Esophagus (tissue), 2 donors: ENCODE measurements around the gene ERC1. TPM values are rescaled to one million over a fixed set of nuclear protein-coding genes. Genes with fewer than 3 reads are reported as not detected.
"Not testable (repeated sequence)": the region's sequence is repeated elsewhere in the genome, so short reads cannot be mapped to it uniquely, and the experiment has no call there.

Experiments
- H3K27ac ChIP-seq, 2 donors: one replicate each; pipeline ENCODE4 v1.5.1; 2013; ENCODE audit warnings: low read depth in 2 of 2, mild to moderate bottlenecking in 2 of 2, inconsistent platforms in 1 of 2, low read length in 1 of 2, moderate library complexity in 1 of 2
- H3K27me3 ChIP-seq, 2 donors: one replicate each; pipeline ENCODE4 v1.6.1; 2013; ENCODE audit warnings: low read length in 2 of 2, control low read depth in 1 of 2, mild to moderate bottlenecking in 1 of 2; ENCODE audit not compliant: insufficient read depth in 2 of 2, control insufficient read depth in 1 of 2
- H3K36me3 ChIP-seq, 2 donors: one replicate each; pipeline ENCODE4 v1.6.1; 2013; ENCODE audit warnings: low read length in 1 of 2; ENCODE audit not compliant: control insufficient read depth in 2 of 2, insufficient read depth in 2 of 2
- H3K4me1 ChIP-seq, 2 donors: one replicate each; pipeline ENCODE4 v1.6.1; 2013; ENCODE audit warnings: low read length in 1 of 2; ENCODE audit not compliant: control insufficient read depth in 2 of 2, insufficient read depth in 2 of 2
- H3K4me3 ChIP-seq, 2 donors: one replicate each; pipeline ENCODE4 v1.5.1; 2013; ENCODE audit warnings: low read length in 2 of 2, mild to moderate bottlenecking in 2 of 2, low read depth in 1 of 2, moderate library complexity in 1 of 2
- H3K9me3 ChIP-seq, 2 donors: one replicate each; pipeline ENCODE4 v1.6.1; 2013; ENCODE audit warnings: mild to moderate bottlenecking in 2 of 2, low read depth in 1 of 2, low read length in 1 of 2, moderate library complexity in 1 of 2; ENCODE audit not compliant: control insufficient read depth in 2 of 2, insufficient read depth in 1 of 2
- WGBS, 2 donors: extraction: QIAGEN DNeasy Blood & Tissue Kit; methylation state at CpG; one replicate each; pipeline ENCODE4 v1.1.7; 2013; 5-methylcytosine and 5-hydroxymethylcytosine counted together
- polyA plus RNA-seq, 2 donors: library from polyadenylated mRNA; stranded (reverse); fragments of 200-250 nt; gene quantifications; one replicate each; pipeline ENCODE4 v1.2.3, GENCODE V29; 2013
- donor health status: healthy with polysubstance abuse.
- donor health status: Bipolar disorder and iron deficiency.

Gene ERC1
- polyA plus RNA-seq, 2 donors, result 6.4 to 8.7 TPM

- WGBS, 2 donors, result 46 to 49% methylated on average over 3 of the region's 3 CpGs
- no peaks in the 10 kb centered on the region for H3K9me3 ChIP-seq
- no peak overlapping the region for H3K27ac ChIP-seq
- H3K4me1 ChIP-seq, result no peaks in the 10 kb centered on the region
- no peaks in the 10 kb centered on the region for H3K27me3 ChIP-seq
- H3K36me3 ChIP-seq, result no peaks in the 10 kb centered on the region
- no peak overlapping the region for H3K4me3 ChIP-seq
Measured at GRCh38 chr12:1332327-1332726, 341.3 kb downstream of the ERC1 start.

- Histone ChIP-seq H3K27ac (no peak overlapping the region), H3K36me3 (peaks cover 0 to 7% of the 10 kb centered on the region in 2 donors), H3K27me3 (no peaks in the 10 kb centered on the region), H3K4me1 (peaks cover 0 to 3% of the 10 kb centered on the region in 2 donors), H3K4me3 (no peak overlapping the region), H3K9me3 (no peaks in the 10 kb centered on the region)
- 78 to 94% methylated on average over 10 of the region's 10 CpGs for WGBS, 2 donors
Measured at GRCh38 chr12:1338483-1339177, 347.6 kb downstream of the ERC1 start.

- not testable (repeated sequence) for H3K4me1 ChIP-seq, H3K27me3 ChIP-seq, H3K9me3 ChIP-seq, H3K36me3 ChIP-seq, H3K27ac ChIP-seq, H3K4me3 ChIP-seq
- 70 to 93% methylated on average over 7 to 8 of the region's 8 CpGs for WGBS, 2 donors
Measured at GRCh38 chr12:1339178-1339541, 348.1 kb downstream of the ERC1 start.

- peaks cover 0 to 7% of the 10 kb centered on the region in 2 donors for H3K36me3 ChIP-seq
- WGBS, 2 donors, result 86 to 87% methylated on average over 7 of the region's 7 CpGs
- no peak overlapping the region for H3K4me3 ChIP-seq
- H3K27ac ChIP-seq, result no peak overlapping the region
- H3K27me3 ChIP-seq, result no peaks in the 10 kb centered on the region
- peaks cover 0 to 3% of the 10 kb centered on the region in 2 donors for H3K4me1 ChIP-seq
- no peaks in the 10 kb centered on the region for H3K9me3 ChIP-seq
Measured at GRCh38 chr12:1339618-1340319, 348.7 kb downstream of the ERC1 start.

- H3K4me1 ChIP-seq, H3K27me3 ChIP-seq, H3K36me3 ChIP-seq, H3K9me3 ChIP-seq, H3K4me3 ChIP-seq, H3K27ac ChIP-seq: not testable (repeated sequence)
- 86 to 87% methylated on average over 6 of the region's 6 CpGs for WGBS, 2 donors
Measured at GRCh38 chr12:1341270-1341669, 350.2 kb downstream of the ERC1 start.

- Histone ChIP-seq H3K27me3 (no peaks in the 10 kb centered on the region), H3K36me3 (peaks cover 0 to 7% of the 10 kb centered on the region in 2 donors), H3K27ac (no peak overlapping the region), H3K9me3 (no peaks in the 10 kb centered on the region), H3K4me3 (no peak overlapping the region), H3K4me1 (peaks cover 0 to 3% of the 10 kb centered on the region in 2 donors)
- 79 to 93% methylated on average over 6 of the region's 6 CpGs for WGBS, 2 donors
Measured at GRCh38 chr12:1343422-1343821, 352.4 kb downstream of the ERC1 start.

- Histone ChIP-seq H3K9me3 (no peaks in the 10 kb centered on the region), H3K4me3 (no peak overlapping the region), H3K4me1 (peaks cover 0 to 3% of the 10 kb centered on the region in 2 donors), H3K27me3 (no peaks in the 10 kb centered on the region), H3K27ac (no peak overlapping the region), H3K36me3 (peaks cover 0 to 7% of the 10 kb centered on the region in 2 donors)
- 89 to 90% methylated on average over 4 of the region's 4 CpGs for WGBS, 2 donors
Measured at GRCh38 chr12:1344245-1344644, 353.2 kb downstream of the ERC1 start.

GRCh38 chr12:1346126-1346525, 355.1 kb downstream of the ERC1 start:
- no peaks in the 10 kb centered on the region for H3K36me3 ChIP-seq
- no peak overlapping the region for H3K4me3 ChIP-seq
- no peak overlapping the region for H3K27ac ChIP-seq
- 86 to 92% methylated on average over 1 of the region's 1 CpG for WGBS, 2 donors
- no peaks in the 10 kb centered on the region for H3K27me3 ChIP-seq
- H3K4me1 ChIP-seq, result no peaks in the 10 kb centered on the region
- H3K9me3 ChIP-seq, result no peaks in the 10 kb centered on the region

GRCh38 chr12:1347294-1347693, 356.3 kb downstream of the ERC1 start:
- H3K4me3 ChIP-seq, result no peak overlapping the region
- H3K27ac ChIP-seq, result no peak overlapping the region
- no peaks in the 10 kb centered on the region for H3K36me3 ChIP-seq
- H3K9me3 ChIP-seq, result no peaks in the 10 kb centered on the region
- no peaks in the 10 kb centered on the region for H3K4me1 ChIP-seq
- no peaks in the 10 kb centered on the region for H3K27me3 ChIP-seq

- 93 to 96% methylated on average over 6 of the region's 6 CpGs for WGBS, 2 donors
- Histone ChIP-seq H3K27me3 (no peaks in the 10 kb centered on the region), H3K36me3 (no peaks in the 10 kb centered on the region), H3K4me3 (no peak overlapping the region), H3K9me3 (no peaks in the 10 kb centered on the region), H3K27ac (no peak overlapping the region), H3K4me1 (no peaks in the 10 kb centered on the region)
Measured at GRCh38 chr12:1348606-1349005, 357.6 kb downstream of the ERC1 start.
